H9 (cell line): ENCODE data around the gene GJB6. TPM values are rescaled to one million over a fixed set of nuclear protein-coding genes. Genes with fewer than 3 reads are reported as not detected.
A peak's percentile ranks its signal among the peaks of the same experiment; 100 is the strongest.

Source experiments
- DNase-seq: peaks from one replicate; pipeline ENCODE4 v3.0.0-alpha.2; 2017
- H2AFZ ChIP-seq: one replicate; pipeline ENCODE4 v1.6.1; 2013; ENCODE audit warnings: mild to moderate bottlenecking, low read length, control low read depth, moderate library complexity
- H2AK5ac ChIP-seq: 2 replicates; pipeline ENCODE4 v1.6.1; 2013; ENCODE audit warnings: low read length, control low read depth, mixed read lengths; ENCODE audit not compliant: insufficient read length
- H2BK120ac ChIP-seq: one replicate; pipeline ENCODE4 v1.6.1; 2013; ENCODE audit warnings: low read depth, mild to moderate bottlenecking, low read length, control low read depth, inconsistent platforms; ENCODE audit not compliant: poor library complexity, severe bottlenecking
- H2BK12ac ChIP-seq: 2 replicates; pipeline ENCODE4 v1.6.1; 2013; ENCODE audit warnings: low read length, control low read depth, mixed read lengths, low read depth; ENCODE audit not compliant: insufficient read length
- H2BK15ac ChIP-seq: 2 replicates; pipeline ENCODE4 v1.6.1; 2013; ENCODE audit warnings: low read depth, low read length, control low read depth
- H2BK20ac ChIP-seq: one replicate; pipeline ENCODE4 v1.6.1; 2013; ENCODE audit warnings: low read depth, mild to moderate bottlenecking, low read length, control low read depth, inconsistent platforms; ENCODE audit not compliant: poor library complexity, severe bottlenecking
- H2BK5ac ChIP-seq: 2 replicates; pipeline ENCODE4 v1.6.1; 2013; ENCODE audit warnings: low read length, control low read depth, mixed read lengths; ENCODE audit not compliant: insufficient read length
- H3K14ac ChIP-seq: 2 replicates; pipeline ENCODE4 v1.6.1; 2013; ENCODE audit warnings: low read length, control low read depth; ENCODE audit not compliant: insufficient read depth
- H3K18ac ChIP-seq: 2 replicates; pipeline ENCODE4 v1.6.1; 2013; ENCODE audit warnings: low read depth, mild to moderate bottlenecking, mixed read lengths, low read length, control low read depth; ENCODE audit not compliant: insufficient read length
- H3K23ac ChIP-seq: 2 replicates; pipeline ENCODE4 v1.6.1; 2013; ENCODE audit warnings: low read length, control low read depth, mixed read lengths, low read depth; ENCODE audit not compliant: insufficient read length
- H3K23me2 ChIP-seq: 2 replicates; pipeline ENCODE4 v1.6.1; 2013; ENCODE audit warnings: low read depth, mild to moderate bottlenecking, mixed read lengths, low read length, control low read depth; ENCODE audit not compliant: insufficient read length, poor library complexity, severe bottlenecking
- H3K27ac ChIP-seq: 2 replicates; pipeline ENCODE4 v1.5.1; 2013; ENCODE audit warnings: low read length, control low read depth, mixed read lengths, low read depth; ENCODE audit not compliant: insufficient read length
- H3K27me3 ChIP-seq: 2 replicates; pipeline ENCODE4 v1.6.1; 2013; ENCODE audit warnings: low read length, control low read depth, inconsistent platforms; ENCODE audit not compliant: insufficient read depth
- H3K4ac ChIP-seq: 2 replicates; pipeline ENCODE4 v1.6.1; 2013; ENCODE audit warnings: low read depth, mild to moderate bottlenecking, control low read depth, inconsistent platforms, low read length, moderate library complexity
- H3K4me1 ChIP-seq: 2 replicates; pipeline ENCODE4 v1.6.1; 2013; ENCODE audit warnings: low read length, control low read depth, inconsistent platforms; ENCODE audit not compliant: insufficient read depth
- H3K4me2 ChIP-seq: 2 replicates; pipeline ENCODE4 v1.6.1; 2013; ENCODE audit warnings: low read length, control low read depth, mixed read lengths; ENCODE audit not compliant: insufficient read length, insufficient read depth
- H3K56ac ChIP-seq: 2 replicates; pipeline ENCODE4 v1.6.1; 2013; ENCODE audit warnings: low read depth, mild to moderate bottlenecking, mixed read lengths, low read length, control low read depth; ENCODE audit not compliant: insufficient read length
- H3K79me1 ChIP-seq: 2 replicates; pipeline ENCODE4 v1.6.1; 2013; ENCODE audit warnings: low read depth, mild to moderate bottlenecking, moderate library complexity, low read length, control low read depth, inconsistent platforms; ENCODE audit not compliant: insufficient read depth, poor library complexity, severe bottlenecking
- H3K79me2 ChIP-seq: 2 replicates; pipeline ENCODE4 v1.6.1; 2013; ENCODE audit warnings: low read length, control low read depth, inconsistent platforms; ENCODE audit not compliant: insufficient read depth
- H3K9ac ChIP-seq: 2 replicates; pipeline ENCODE4 v1.6.1; 2013; ENCODE audit warnings: low read length, control low read depth, mixed read lengths; ENCODE audit not compliant: insufficient read length; ENCODE audit errors: extremely low read depth
- H3K9me3 ChIP-seq: one replicate; pipeline ENCODE4 v1.6.1; 2013; ENCODE audit warnings: low read depth, low read length, inconsistent platforms; ENCODE audit not compliant: control insufficient read depth
- H3T11ph ChIP-seq: one replicate; pipeline ENCODE4 v1.6.1; 2013; ENCODE audit warnings: mild to moderate bottlenecking, low read length, control low read depth, inconsistent platforms
- H4K20me1 ChIP-seq: one replicate; pipeline ENCODE4 v1.6.1; 2013; ENCODE audit not compliant: control insufficient read depth, insufficient read length, insufficient read depth
- H4K5ac ChIP-seq: 2 replicates; pipeline ENCODE4 v1.6.1; 2013; ENCODE audit warnings: low read depth, mild to moderate bottlenecking, mixed read lengths, low read length, control low read depth; ENCODE audit not compliant: insufficient read length
- H4K8ac ChIP-seq: replicated peaks from 2 replicates; pipeline ENCODE4 v1.6.1; 2013; ENCODE audit warnings: low read length, control low read depth, mixed read lengths, low read depth; ENCODE audit not compliant: insufficient read length
- H4K91ac ChIP-seq: 2 replicates; pipeline ENCODE4 v1.6.1; 2013; ENCODE audit warnings: low read depth, mild to moderate bottlenecking, moderate library complexity, mixed read lengths, low read length, control low read depth; ENCODE audit not compliant: insufficient read length
- H3K27ac Mint-ChIP-seq, 3 experiments: 2 replicates in 2 of 3; 3 replicates in 1 of 3; pipeline ENCODE4 v1.8.0; 2020 to 2021; ENCODE audit warnings: mixed read lengths in 3 of 3, mild to moderate bottlenecking in 1 of 3, moderate library complexity in 1 of 3
- H3K27me3 Mint-ChIP-seq: 2 replicates; pipeline ENCODE4 v1.8.0; 2021; ENCODE audit warnings: low read depth, mild to moderate bottlenecking, moderate library complexity, mixed read lengths
- H3K36me3 Mint-ChIP-seq, 3 experiments: 2 replicates in 2 of 3; 3 replicates in 1 of 3; pipeline ENCODE4 v1.8.0; 2020 to 2021; ENCODE audit warnings: low read depth in 3 of 3, mixed read lengths in 3 of 3; ENCODE audit not compliant: insufficient read depth in 1 of 3
- H3K4me1 Mint-ChIP-seq, 2 experiments: 2 replicates each; pipeline ENCODE4 v1.8.0; 2020; ENCODE audit warnings: mixed read lengths in 2 of 2
- H3K4me3 Mint-ChIP-seq, 2 experiments: 2 replicates in 1 of 2; 3 replicates in 1 of 2; pipeline ENCODE4 v1.8.0; 2020 to 2021; ENCODE audit warnings: mild to moderate bottlenecking in 2 of 2, mixed read lengths in 2 of 2, moderate library complexity in 1 of 2
- H3K9me3 Mint-ChIP-seq, 2 experiments: 2 replicates in 1 of 2; 3 replicates in 1 of 2; pipeline ENCODE4 v1.8.0; 2020; ENCODE audit warnings: mild to moderate bottlenecking in 2 of 2, mixed read lengths in 2 of 2, moderate library complexity in 1 of 2
- CTCF ChIP-seq: fragments of 200-600 bp; sonication (generic); conservative IDR thresholded peaks from 3 replicates; pipeline ENCODE4 v1.8.0; 2021; ENCODE audit warnings: antibody characterized with exemption, mild to moderate bottlenecking
- WGBS: extraction: QIAGEN DNeasy Blood & Tissue Kit; methylation state at CpG from one replicate; pipeline ENCODE4 v1.1.7; 2013; ENCODE audit warnings: missing lambda C conversion rate, low lambda C conversion rate, mixed read lengths; ENCODE audit not compliant: insufficient read length; ENCODE audit errors: extremely low coverage; 5-methylcytosine and 5-hydroxymethylcytosine counted together
- total RNA-seq: library from RNA; stranded (reverse); gene quantifications from 2 replicates; pipeline ENCODE4 v1.2.1, GENCODE V29; 2021

Gene GJB6
- total RNA-seq, 1 experiment from 2014 or later, result not detected

DNA sequence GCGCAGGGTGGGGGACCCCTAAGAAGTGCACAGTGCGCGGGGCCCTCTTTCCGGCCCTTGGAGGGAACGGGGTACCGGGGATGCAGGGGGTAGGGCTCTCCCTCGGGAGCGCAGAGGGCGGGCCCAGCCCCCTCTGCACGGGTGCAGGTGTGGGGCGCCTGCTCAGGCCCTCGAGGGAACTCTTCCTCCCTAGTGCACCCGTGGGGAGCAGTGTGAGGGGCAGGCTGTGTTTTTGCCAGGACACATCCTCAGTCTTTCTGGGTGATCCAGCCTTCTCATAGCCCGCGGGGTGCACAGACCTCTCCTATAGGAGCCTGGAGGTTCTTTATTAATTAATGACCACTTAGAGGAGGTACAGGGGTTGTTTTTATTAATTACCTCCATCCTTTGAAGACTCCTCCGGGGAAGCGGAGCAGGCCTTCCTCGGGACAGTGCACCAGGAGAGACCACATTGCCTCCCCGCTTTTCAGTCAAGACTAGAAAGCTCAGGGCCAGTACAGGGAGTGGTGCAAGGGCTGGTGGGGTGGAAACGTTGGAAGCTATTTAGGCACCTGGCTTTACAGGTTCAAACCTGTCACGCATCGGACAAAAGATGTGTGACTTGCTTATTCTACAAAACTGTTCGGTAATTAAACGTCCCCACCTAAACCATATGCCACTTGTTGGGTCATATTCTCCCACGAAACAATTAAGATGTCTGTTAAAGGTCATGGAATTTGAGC lies 598 bp upstream of the GJB6 start:
- no peak overlapping the region for H2BK20ac ChIP-seq
- no peak overlapping the region for H2AFZ ChIP-seq
- no peak overlapping the region for H4K5ac ChIP-seq
- no peak overlapping the region for H4K8ac ChIP-seq
- no peaks in the 10 kb centered on the region for H4K20me1 ChIP-seq
- DNase-seq, result no peak
- H3T11ph ChIP-seq, result no peak overlapping the region
- H3K4me1 ChIP-seq, result no peaks in the 10 kb centered on the region
- H3K27ac ChIP-seq, result no peak overlapping the region
- no peaks in the 10 kb centered on the region for H3K9me3 ChIP-seq
- H3K27me3 Mint-ChIP-seq, result peaks cover 96% of the 10 kb centered on the region
- no peak overlapping the region for H2BK15ac ChIP-seq
- no peak for TF ChIP-seq CTCF
- no peak overlapping the region for H3K4ac ChIP-seq
- H2BK12ac ChIP-seq, result no peak overlapping the region
- H3K14ac ChIP-seq, result no peak overlapping the region
- H2AK5ac ChIP-seq, result no peak overlapping the region
- H3K27ac Mint-ChIP-seq, result no peak overlapping the region
- H2BK5ac ChIP-seq, result no peak overlapping the region
- H3K4me3 Mint-ChIP-seq, result peak overlapping the region; percentile 30 to 58
- H3K9ac ChIP-seq, result no peak overlapping the region
- no CpG with 5 or more reads among the region's 25 CpGs for WGBS
- H4K91ac ChIP-seq, result no peak overlapping the region
- H3K36me3 Mint-ChIP-seq, result no peaks in the 10 kb centered on the region
- peaks cover 11% of the 10 kb centered on the region for H3K23me2 ChIP-seq
- no peak overlapping the region for H3K18ac ChIP-seq
- H3K23ac ChIP-seq, result no peak overlapping the region
- no peak overlapping the region for H2BK120ac ChIP-seq
- H3K27me3 ChIP-seq, result peaks cover 37% of the 10 kb centered on the region
- no peak overlapping the region for H3K56ac ChIP-seq
- peak overlapping the region; percentile 79 for H3K4me2 ChIP-seq
- H3K9me3 Mint-ChIP-seq, result peaks cover 0 to 2% of the 10 kb centered on the region in 2 experiments; a peak in 1 of 5 replicates
- no peaks in the 10 kb centered on the region for H3K79me1 ChIP-seq
- peaks cover 9 to 10% of the 10 kb centered on the region in 2 experiments for H3K4me1 Mint-ChIP-seq
- H3K79me2 ChIP-seq, result no peaks in the 10 kb centered on the region
